HPDE6-E6E7 (cell line): ENCODE results near the gene ZNF143.
"Not testable (repeated sequence)": the region's sequence is repeated elsewhere in the genome, so short reads cannot be mapped to it uniquely, and the experiment has no call there.

Experiments used
- DNase-seq: peaks from one replicate; pipeline ENCODE4 v3.0.0; 2011; ENCODE audit warnings: missing footprints; ENCODE audit errors: extremely low spot score

Gene ZNF143

DNA sequence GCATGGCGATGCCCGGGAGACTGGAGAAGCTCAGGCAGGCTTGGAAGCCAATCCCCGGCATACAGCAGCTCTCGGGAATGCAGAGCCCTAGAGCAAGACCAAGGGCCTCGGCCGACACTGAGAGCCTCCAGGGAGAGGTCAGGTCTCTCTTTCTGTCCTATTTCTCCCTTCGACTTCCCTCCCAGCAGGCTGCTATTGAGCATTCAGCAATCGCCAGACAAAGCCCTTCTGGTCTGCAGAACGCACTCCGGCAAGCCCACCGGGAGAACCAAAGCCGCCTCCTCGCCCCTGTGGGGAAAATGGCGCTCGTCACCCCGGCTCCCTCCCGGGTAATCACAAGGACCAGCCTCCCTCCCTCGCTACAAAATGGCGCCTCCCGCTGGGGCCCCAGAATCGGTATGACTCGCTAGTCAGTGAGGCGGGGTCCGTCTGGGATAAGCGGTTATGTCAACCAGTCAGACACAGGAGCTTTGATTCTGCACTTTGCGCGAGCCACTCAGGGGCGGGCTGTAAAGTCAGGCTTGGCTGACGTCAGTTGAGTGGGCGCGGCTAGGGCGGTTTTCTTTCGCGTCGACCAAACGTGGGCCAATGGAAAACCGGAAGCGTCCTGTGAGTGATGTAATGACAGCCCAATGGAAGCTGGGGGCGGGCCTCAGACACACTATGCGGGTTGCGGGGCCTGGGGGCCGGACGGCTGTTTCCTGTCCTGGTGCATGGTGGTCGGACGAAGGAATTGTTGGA is at the start of gene ZNF143:
ZNF143 (plus strand) TSS at position 691 of the 741 bp plus-strand sequence. CDS start 10,297 bp downstream, outside the sequence.
- peak; percentile 92 for DNase-seq

- no peak for DNase-seq
Measured at GRCh38 chr11:9428706-9429105, 32.1 kb upstream of the ZNF143 start.

DNA sequence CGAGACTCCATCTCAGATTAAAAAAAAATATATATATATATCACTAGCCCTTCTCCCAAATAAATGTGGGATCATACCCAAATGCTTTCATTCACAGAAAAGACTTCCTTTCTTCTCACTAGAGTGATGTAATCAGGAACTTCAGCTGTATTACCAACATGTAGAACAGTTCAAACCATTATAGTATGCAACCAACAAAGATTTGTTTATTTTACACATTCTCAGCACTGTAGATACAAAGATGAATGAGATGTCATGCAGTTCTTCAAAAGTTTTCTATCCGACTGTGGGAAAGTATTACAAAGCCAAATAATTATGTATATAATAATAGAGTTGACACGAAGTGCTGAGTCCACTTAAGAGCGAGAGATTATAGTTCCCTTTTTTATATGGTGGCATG is 22.2 kb upstream of the ZNF143 start:
- no peak for DNase-seq

- no peak for DNase-seq
Measured at GRCh38 chr11:9446230-9446629, 14.6 kb upstream of the ZNF143 start.

DNA sequence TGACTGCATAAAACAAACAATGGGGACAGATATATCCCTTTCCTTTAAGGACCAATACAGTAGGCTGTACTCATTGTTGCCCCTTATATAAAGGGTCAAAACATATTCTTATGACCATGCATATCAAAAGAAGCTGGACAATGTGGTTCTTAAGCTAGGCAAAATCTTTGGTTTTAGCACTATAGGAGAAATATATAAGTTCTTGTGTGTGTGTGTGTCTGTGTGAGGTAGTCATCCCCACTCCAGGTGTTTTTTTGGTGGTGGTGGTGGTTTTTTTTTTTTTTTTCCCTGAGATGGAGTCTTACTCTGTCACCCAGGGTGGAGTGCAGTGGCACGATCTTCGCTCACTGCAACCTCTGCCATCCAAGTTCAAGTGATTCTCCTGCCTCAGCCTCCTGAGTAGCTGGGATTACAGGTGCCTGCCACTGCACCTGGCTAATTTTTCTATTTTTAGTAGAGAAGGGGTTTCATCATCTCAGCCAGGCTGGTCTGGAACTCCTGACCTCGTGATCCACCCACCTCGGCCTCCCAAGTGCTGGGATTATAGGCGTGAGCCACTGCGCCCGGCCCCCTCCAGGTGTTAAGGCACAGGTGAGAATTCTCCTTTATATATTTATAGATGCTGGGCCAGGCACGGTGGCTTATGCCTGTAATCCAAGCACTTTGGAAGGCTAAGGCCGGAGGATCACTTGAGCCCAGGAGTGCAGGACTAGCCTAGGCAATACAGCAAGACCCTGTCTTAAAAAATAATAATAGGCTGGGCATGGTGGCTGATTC is 12.0 kb upstream of the ZNF143 start:
- DNase-seq: no peak

- DNase-seq: not testable (repeated sequence)
Measured at GRCh38 chr11:9452023-9452422, 8.8 kb upstream of the ZNF143 start.

DNA sequence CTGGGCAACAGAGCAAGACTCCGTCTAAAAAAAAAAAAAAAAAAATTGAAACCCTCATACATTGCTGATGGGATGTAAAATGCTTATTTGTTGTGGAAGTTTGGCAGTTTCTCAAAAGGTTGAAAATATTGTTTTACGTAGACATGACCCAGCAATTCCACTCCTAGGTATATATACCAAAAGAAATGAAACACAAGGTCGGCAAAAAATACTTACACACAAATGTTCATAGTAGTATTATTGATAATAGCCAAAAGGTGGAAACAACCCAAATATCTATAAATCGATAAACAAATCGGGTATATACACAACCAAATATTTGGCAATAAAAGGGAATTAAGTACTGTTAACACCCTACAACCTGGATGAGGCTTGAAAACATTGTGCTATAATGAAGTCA is 5.1 kb upstream of the ZNF143 start:
- no peak for DNase-seq

DNA sequence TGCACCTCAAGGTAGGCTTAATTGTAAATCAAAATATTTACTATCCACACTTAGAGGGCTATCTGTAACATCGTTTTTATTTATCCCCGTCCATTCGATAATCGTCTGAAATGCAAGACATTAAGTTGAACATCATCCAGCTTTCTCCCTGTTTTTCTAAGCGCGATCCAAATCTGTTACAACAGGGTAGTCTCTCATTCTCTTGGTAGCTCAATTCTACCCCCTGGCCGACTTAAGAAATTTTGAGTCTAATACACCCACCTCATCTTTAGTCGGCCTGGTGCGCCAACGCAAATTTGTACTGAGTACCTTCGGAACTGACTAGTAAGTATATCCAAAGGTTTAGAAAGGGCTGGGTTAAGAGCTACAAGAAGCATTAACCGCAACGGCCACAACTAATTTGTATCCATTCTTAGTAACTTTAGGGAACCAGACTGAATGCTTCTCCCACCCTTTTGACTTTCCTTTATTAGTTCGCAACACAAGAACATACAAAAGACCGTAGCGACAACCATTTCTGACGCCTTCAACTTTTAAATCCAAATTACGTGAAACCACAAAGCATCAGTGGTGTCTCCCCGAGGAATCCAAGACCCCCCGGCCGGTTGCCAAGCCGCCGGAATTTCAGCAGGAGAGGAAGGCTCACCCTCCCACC is 1.0 kb upstream of the ZNF143 start:
- no peak for DNase-seq

- peak; percentile 43 for DNase-seq
Measured at GRCh38 chr11:9461063-9461759, 399 bp downstream of the ZNF143 start.

GRCh38 chr11:9461760-9462134 is 935 bp downstream of the ZNF143 start:
- no peak for DNase-seq

GRCh38 chr11:9462172-9462799 is 1.5 kb downstream of the ZNF143 start:
- DNase-seq: no peak

DNA sequence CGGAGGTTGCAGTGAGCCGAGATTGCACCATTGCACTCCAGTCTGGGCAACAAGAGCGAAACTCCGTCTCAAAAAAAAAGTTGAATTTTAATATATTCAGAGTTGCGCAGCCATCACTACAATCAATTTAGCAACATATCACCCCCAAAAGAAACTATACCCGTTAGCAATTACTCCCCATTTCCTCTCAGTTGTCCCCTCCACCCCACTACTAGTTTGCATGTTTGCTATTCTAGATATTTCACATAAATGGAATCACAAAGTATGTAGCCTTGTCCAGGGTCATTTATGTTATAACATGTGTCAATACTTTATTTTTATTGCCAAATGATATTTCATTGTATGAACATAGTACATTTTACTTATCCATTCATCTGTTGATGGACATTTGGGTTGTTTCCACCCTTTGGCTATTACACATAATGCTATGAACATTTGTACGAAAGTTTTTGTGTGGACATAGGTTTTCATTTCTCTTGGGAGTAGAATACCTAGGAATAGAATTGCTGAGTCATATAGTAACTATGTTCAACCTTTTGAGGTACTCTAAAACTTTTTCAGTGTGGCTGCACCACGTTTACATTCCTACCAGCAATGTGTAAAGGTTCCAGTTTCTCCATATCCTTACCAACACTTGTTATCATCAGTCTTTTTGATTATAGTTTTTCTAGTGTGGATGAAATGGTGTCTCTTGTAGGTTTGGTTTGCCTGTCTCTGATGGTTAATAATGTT is 2.2 kb downstream of the ZNF143 start:
- no peak for DNase-seq

GRCh38 chr11:9470765-9471164 is 10.0 kb downstream of the ZNF143 start:
- no peak for DNase-seq

- no peak for DNase-seq
Measured at GRCh38 chr11:9473408-9473807, 12.6 kb downstream of the ZNF143 start.

- DNase-seq: no peak
Measured at GRCh38 chr11:9479899-9480298, 19.1 kb downstream of the ZNF143 start.

DNA sequence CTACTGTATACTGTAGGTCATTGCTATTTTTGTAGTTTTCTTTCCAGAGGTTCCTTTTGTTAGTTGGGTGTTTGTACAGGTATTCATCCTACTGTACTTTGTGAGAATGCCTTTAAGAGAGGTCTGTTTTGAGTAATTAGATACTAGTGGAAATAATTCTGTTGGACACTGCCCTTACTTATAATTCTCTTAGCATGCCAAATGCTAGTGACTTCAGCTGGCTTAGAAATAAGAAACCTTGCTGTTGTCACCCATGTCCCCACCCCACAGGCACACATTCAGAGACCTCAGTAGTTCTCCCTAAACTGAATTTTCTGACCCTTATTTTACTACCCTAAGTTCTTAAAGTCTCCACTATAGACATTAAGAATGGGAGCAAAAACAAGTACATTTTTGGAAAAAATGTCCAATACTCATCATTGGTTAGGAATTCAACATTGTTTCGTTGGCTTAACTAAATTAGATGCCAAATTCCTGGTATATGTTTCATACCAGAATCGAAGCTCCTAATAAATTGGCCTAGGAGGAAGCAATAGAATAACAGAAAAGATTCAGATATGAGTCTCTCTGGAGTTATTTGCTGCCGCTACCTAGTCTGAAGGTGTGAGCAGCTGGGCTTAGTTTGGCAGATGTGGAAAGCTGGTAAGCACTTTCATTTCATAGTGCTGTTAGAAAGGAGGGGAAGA is 28.4 kb downstream of the ZNF143 start:
- DNase-seq: no peak

DNA sequence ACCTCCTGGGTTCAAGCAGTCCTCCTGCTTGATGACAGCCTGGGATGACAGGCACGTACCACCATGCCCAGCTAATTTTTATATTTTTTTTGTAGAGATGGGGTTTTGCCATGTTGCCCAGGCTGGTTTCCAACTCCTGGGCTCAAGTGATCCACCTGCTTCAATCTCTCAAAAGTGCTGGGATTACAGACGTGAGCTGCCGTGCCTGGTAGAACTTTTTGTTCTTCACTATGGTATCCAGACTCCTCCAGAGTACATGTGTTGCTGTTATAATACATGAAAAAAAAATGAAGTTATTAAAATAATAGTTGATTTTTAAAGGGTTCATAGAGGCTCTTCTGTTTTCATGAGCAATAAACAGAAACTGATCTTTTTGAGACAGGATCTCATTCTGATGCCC is 29.6 kb downstream of the ZNF143 start:
- no peak for DNase-seq

DNA sequence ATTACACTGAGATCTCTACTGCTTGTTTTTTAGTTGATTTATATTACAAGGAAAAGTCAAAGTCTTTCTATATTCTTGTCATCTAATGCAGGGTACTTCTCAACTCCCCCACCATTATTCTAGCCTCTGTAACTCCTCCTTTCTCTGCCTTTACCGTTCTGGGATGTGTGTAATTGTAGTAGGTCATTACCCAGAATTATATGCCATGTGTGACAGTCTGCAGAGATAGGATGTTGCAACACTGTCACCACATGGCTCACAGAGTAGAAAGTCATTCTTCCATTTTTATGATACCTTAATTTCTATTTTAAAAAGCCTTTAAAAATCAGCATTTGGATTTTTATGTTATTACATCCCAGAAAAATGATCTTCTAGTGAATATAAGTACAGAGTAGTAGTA is 32.7 kb downstream of the ZNF143 start:
- DNase-seq: no peak

DNA sequence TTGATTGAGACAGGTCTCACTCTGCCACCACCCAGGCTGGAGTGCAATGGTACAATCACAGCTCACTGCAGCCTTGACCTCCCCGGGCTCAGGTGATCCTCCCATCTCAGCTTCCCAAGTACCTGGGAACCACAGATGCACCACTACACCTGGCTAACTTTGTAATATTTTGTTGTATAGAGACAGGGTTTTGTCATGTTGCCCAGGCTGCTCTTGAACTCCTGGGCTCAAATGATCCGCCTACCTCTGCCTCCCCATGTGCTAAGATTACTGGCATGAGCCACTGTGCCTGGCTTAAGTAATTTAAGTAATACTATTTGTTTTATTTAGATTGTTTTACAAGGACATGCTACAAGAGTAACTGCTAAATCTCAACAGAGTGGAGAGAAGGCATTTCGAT is 33.5 kb downstream of the ZNF143 start:
- no peak for DNase-seq

GRCh38 chr11:9495803-9496514 is 35.1 kb downstream of the ZNF143 start:
- DNase-seq: no peak
